Suprapubic skin (tissue), 4 donors: ENCODE results near the gene CLEC4M.

ENCODE experiments used
- CTCF ChIP-seq, 2 donors: fragments of 200-600 bp in 1 of 2; fragments of 450-650 bp in 1 of 2; sonication (generic) in 1 of 2; IDR thresholded peaks; one replicate each; pipeline ENCODE4 v1.5.1; 2016 to 2019; ENCODE audit warnings: antibody characterized with exemption in 2 of 2, mild to moderate bottlenecking in 1 of 2, moderate library complexity in 1 of 2
- EP300 ChIP-seq: sonication (generic); formaldehyde crosslinking; IDR thresholded peaks from one replicate; pipeline ENCODE4 v1.6.1; 2017; ENCODE audit warnings: antibody characterized with exemption
- POLR2A ChIP-seq, 2 donors: fragments of 450-650 bp; IDR thresholded peaks; one replicate each; pipeline ENCODE4 v1.6.1; 2017; ENCODE audit warnings: antibody characterized with exemption in 2 of 2, mild to moderate bottlenecking in 2 of 2, moderate library complexity in 2 of 2
- POLR2AphosphoS5 ChIP-seq, 3 donors: sonication (generic); formaldehyde crosslinking; IDR thresholded peaks; one replicate each; pipeline ENCODE4 v1.6.1; 2017; ENCODE audit warnings: antibody characterized with exemption in 3 of 3

GRCh38 chr19:7806234-7806633, 43.2 kb downstream of the CLEC4M start:
- TF ChIP-seq CTCF (IDR thresholded peaks at IDR 0.05) (no peak), POLR2A (IDR thresholded peaks at IDR 0.05) (no peak), POLR2AphosphoS5 (IDR thresholded peaks at IDR 0.05) (no peak), EP300 (no peak)
